ENCODE measurements around the gene PGBD1. TPM values are rescaled to one million over a fixed set of nuclear protein-coding genes. Genes with fewer than 3 reads are reported as not detected.

PGBD1 gene
- total and polyA plus RNA-seq, 2 donors (not counting 3 experiments of a cell fraction or from before 2014, with no cell fraction given), result 4.2 to 9.6 TPM

DNA sequence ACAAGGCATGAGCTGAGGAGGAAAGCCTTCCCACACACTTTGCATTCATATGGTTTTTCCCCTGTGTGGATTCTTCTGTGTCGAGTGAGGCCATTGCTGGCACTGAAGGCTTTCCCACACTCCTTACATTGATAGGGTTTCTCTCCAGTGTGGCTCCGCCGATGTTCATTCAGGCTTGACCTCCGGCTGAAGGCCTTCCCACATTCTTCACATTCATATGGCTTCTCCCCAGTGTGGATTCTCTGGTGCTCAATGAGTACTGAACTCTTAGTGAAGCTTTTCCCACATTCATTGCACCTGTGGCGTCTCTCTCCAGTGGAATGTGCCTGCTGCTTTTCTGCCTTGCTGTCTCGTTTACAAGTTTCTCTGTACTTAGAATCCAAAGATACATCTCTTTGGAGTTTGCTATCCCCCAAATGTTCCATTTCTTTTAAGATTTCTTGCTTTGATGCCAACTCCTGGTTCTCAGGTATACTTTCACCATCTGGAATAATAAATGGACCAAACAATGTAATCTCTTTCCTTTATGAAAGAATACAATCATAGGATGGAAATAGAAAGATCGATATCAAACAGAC is 45.1 kb downstream of the PGBD1 start:
- H2AFZ ChIP-seq (ENCODE audit: low read depth, low read length), result no peak overlapping the region
- TF ChIP-seq EZH2 (IDR thresholded peaks at IDR 0.05; ENCODE audit: borderline replicate concordance, low read depth, low read length, severe bottlenecking), result no peak
- no peak for TF ChIP-seq MYC (IDR thresholded peaks at IDR 0.05; ENCODE audit: low read depth, low read length)
- TF ChIP-seq, protein P1, sequence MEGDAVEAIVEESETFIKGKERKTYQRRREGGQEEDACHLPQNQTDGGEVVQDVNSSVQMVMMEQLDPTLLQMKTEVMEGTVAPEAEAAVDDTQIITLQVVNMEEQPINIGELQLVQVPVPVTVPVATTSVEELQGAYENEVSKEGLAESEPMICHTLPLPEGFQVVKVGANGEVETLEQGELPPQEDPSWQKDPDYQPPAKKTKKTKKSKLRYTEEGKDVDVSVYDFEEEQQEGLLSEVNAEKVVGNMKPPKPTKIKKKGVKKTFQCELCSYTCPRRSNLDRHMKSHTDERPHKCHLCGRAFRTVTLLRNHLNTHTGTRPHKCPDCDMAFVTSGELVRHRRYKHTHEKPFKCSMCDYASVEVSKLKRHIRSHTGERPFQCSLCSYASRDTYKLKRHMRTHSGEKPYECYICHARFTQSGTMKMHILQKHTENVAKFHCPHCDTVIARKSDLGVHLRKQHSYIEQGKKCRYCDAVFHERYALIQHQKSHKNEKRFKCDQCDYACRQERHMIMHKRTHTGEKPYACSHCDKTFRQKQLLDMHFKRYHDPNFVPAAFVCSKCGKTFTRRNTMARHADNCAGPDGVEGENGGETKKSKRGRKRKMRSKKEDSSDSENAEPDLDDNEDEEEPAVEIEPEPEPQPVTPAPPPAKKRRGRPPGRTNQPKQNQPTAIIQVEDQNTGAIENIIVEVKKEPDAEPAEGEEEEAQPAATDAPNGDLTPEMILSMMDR (IDR thresholded peaks at IDR 0.05; ENCODE audit: extremely low read depth in 1 of 2, insufficient read depth in 1 of 2, low read depth in 1 of 2, low read length in 2 of 2), result no peak
- TF ChIP-seq POLR2AphosphoS5 (IDR thresholded peaks at IDR 0.05; ENCODE audit: insufficient read depth, low read depth, low read length), result no peak
- TF ChIP-seq MAX (IDR thresholded peaks at IDR 0.05; ENCODE audit: insufficient read depth, insufficient read length), result no peak
- TF ChIP-seq FOS (IDR thresholded peaks at IDR 0.05; ENCODE audit: borderline replicate concordance, insufficient read depth, low read length), result no peak
- no peak for TF ChIP-seq POLR2A (IDR thresholded peaks at IDR 0.05; ENCODE audit: low read depth, low read length)
- no peaks in the 10 kb centered on the region for H3K9me1 ChIP-seq (replicated peaks; ENCODE audit: control insufficient read depth, extremely low read depth, insufficient read depth, low read length)
- no peak overlapping the region for H3K9ac ChIP-seq (replicated peaks; ENCODE audit: extremely low read depth, insufficient read depth, low read length)
- H3K27me3 ChIP-seq (ENCODE audit: control insufficient read depth in 2 of 2, insufficient read depth in 2 of 2, low read length in 2 of 2), result no peaks in the 10 kb centered on the region
- no peak overlapping the region for H3K4me2 ChIP-seq (ENCODE audit: insufficient read depth, low read length)
- BruUV-seq (replicated peaks), result no TSS peak
- ChIA-PET CTCF (no interaction called here), POLR2A (no interaction called here)
- no peaks in the 10 kb centered on the region for H3K79me2 ChIP-seq (ENCODE audit: control insufficient read depth, insufficient read depth, low read length)
- H3K36me3 ChIP-seq (ENCODE audit: control insufficient read depth in 2 of 2, extremely low read depth in 1 of 2, insufficient read depth in 2 of 2, low read length in 2 of 2), result peaks cover 0 to 4% of the 10 kb centered on the region in 2 experiments
- H3K4me3 ChIP-seq (replicated peaks in 1 of 3; ENCODE audit: insufficient read depth in 1 of 3, low read depth in 1 of 3, low read length in 3 of 3), result no peak overlapping the region
- DNase-seq (ENCODE audit: low read depth, low spot score) (no peak), FAIRE-seq (no peak)
- peaks cover 7% of the 10 kb centered on the region for H3K9me3 ChIP-seq (replicated peaks; ENCODE audit: control insufficient read depth, insufficient read depth, low read length)
- H3K27ac ChIP-seq (ENCODE audit: insufficient read depth, low read depth, low read length), result no peak overlapping the region
- H4K20me1 ChIP-seq (replicated peaks; ENCODE audit: control insufficient read depth, extremely low read depth, insufficient read depth, low read length), result no peaks in the 10 kb centered on the region
- intact Hi-C loops (cut with micrococcal nuclease), result no loop called here
- no peaks in the 10 kb centered on the region for H3K4me1 ChIP-seq (ENCODE audit: control insufficient read depth, extremely low read depth, insufficient read depth, low read length)
- dilution Hi-C loops (cut with MboI; ENCODE audit: extremely low pct_ligation_motif_present, low sequenced_read_pairs), result no loop called here
